Measurements from ENCODE around the gene WDFY2. TPM values are rescaled to one million over a fixed set of nuclear protein-coding genes. Genes with fewer than 3 reads are reported as not detected.

Gene WDFY2
- total RNA-seq, 1 experiment from 2014 or later, result 9.9 TPM

- no peak for DNase-seq (ENCODE audit: low read depth)
Observed at GRCh38 chr13:51786425-51787265, 202.4 kb downstream of the WDFY2 start.

GRCh38 chr13:51793570-51794271, 209.5 kb downstream of the WDFY2 start:
- DNase-seq (ENCODE audit: low read depth), result peak; percentile 85

GRCh38 chr13:51794964-51795363, 210.7 kb downstream of the WDFY2 start:
- DNase-seq (ENCODE audit: low read depth), result no peak

GRCh38 chr13:51795419-51795818, 211.2 kb downstream of the WDFY2 start:
- no peak for DNase-seq (ENCODE audit: low read depth)

- no peak for DNase-seq (ENCODE audit: low read depth)
Observed at GRCh38 chr13:51796546-51796945, 212.3 kb downstream of the WDFY2 start.

- peak; percentile 65 for DNase-seq (ENCODE audit: low read depth)
Observed at GRCh38 chr13:51797664-51798488, 213.6 kb downstream of the WDFY2 start.

- DNase-seq (ENCODE audit: low read depth), result no peak
Observed at GRCh38 chr13:51799261-51799660, 215.0 kb downstream of the WDFY2 start.

GRCh38 chr13:51800486-51800885, 216.2 kb downstream of the WDFY2 start:
- DNase-seq (ENCODE audit: low read depth), result no peak

- no peak for DNase-seq (ENCODE audit: low read depth)
Observed at GRCh38 chr13:51801631-51802099, 217.4 kb downstream of the WDFY2 start.

- no peak for DNase-seq (ENCODE audit: low read depth)
Observed at GRCh38 chr13:51802631-51803418, 218.6 kb downstream of the WDFY2 start.

- DNase-seq (ENCODE audit: low read depth), result peak; percentile 73
Observed at GRCh38 chr13:51803422-51804294, 219.4 kb downstream of the WDFY2 start, which contains the start of gene DHRS12. Gene DHRS12 (minus strand): TSS chr13:51804163. CDS start chr13:51799659, 4,504 bp downstream.

- DNase-seq (ENCODE audit: low read depth), result no peak
Observed at GRCh38 chr13:51804295-51805172, 220.3 kb downstream of the WDFY2 start.

- no peak for DNase-seq (ENCODE audit: low read depth)
Observed at GRCh38 chr13:51805313-51805712, 221.1 kb downstream of the WDFY2 start.

- DNase-seq (ENCODE audit: low read depth), result no peak
Observed at GRCh38 chr13:51805925-51806324, 221.7 kb downstream of the WDFY2 start.

- DNase-seq (ENCODE audit: low read depth), result no peak
Observed at GRCh38 chr13:51806566-51806965, 222.3 kb downstream of the WDFY2 start.

- DNase-seq (ENCODE audit: low read depth), result no peak
Observed at GRCh38 chr13:51807041-51807440, 222.8 kb downstream of the WDFY2 start.

- DNase-seq (ENCODE audit: low read depth), result no peak
Observed at GRCh38 chr13:51808811-51809210, 224.5 kb downstream of the WDFY2 start.

- DNase-seq (ENCODE audit: low read depth), result no peak
Observed at GRCh38 chr13:51811046-51811445, 226.8 kb downstream of the WDFY2 start.

Measured in HT1080 (cell line).